Keratinocyte (primary cell): ENCODE results near the gene LTBP3. TPM values are rescaled to one million over a fixed set of nuclear protein-coding genes. Genes with fewer than 3 reads are reported as not detected.
A peak's percentile ranks its signal among the peaks of the same experiment; 100 is the strongest.

Source experiments
- DNase-seq: peaks from one replicate; pipeline ENCODE4 v3.0.0-alpha.2; 2011; ENCODE audit warnings: low read depth, missing footprints, low spot score
- FAIRE-seq: peaks from 2 replicates; lab custom pipeline; 2011; peaks lifted over from hg19 to GRCh38; lab: Jason Lieb, UNC
- H2AFZ ChIP-seq: 2 replicates; pipeline ENCODE4 v1.6.0; 2012; ENCODE audit warnings: low read length, control low read depth, inconsistent platforms; ENCODE audit not compliant: control insufficient read depth
- H3K27ac ChIP-seq: 2 replicates; pipeline ENCODE4 v1.5.1; 2011; ENCODE audit warnings: low read length; ENCODE audit not compliant: control insufficient read depth, insufficient read depth
- H3K27me3 ChIP-seq: 3 replicates; pipeline ENCODE4 v1.6.0; 2011; ENCODE audit warnings: low read length; ENCODE audit not compliant: control insufficient read depth, insufficient read depth; ENCODE audit errors: extremely low read depth
- H3K36me3 ChIP-seq, 2 experiments: 2 replicates in 1 of 2; 3 replicates in 1 of 2; pipeline ENCODE4 v1.5.1; 2011; ENCODE audit warnings: low read length in 2 of 2, mild to moderate bottlenecking in 1 of 2; ENCODE audit not compliant: control insufficient read depth in 2 of 2, insufficient read depth in 2 of 2; ENCODE audit errors: extremely low read depth in 1 of 2
- H3K4me1 ChIP-seq: 3 replicates; pipeline ENCODE4 v1.5.1; 2011; ENCODE audit warnings: low read length; ENCODE audit not compliant: control insufficient read depth, insufficient read depth; ENCODE audit errors: extremely low read depth
- H3K4me2 ChIP-seq: 3 replicates; pipeline ENCODE4 v1.6.0; 2011; ENCODE audit warnings: low read depth, low read length; ENCODE audit not compliant: control insufficient read depth, insufficient read depth; ENCODE audit errors: extremely low read depth
- H3K4me3 ChIP-seq, 3 experiments: fragments of 200-600 bp in 1 of 3; sonication (generic) in 1 of 3; 2 replicates in 2 of 3; 3 replicates in 1 of 3; pipeline ENCODE4 v1.5.1; 2011 to 2016; ENCODE audit warnings: low read length in 3 of 3, mild to moderate bottlenecking in 3 of 3, control low read depth in 2 of 3, inconsistent platforms in 1 of 3, low read depth in 1 of 3, mixed read lengths in 1 of 3, mixed run types in 1 of 3, moderate library complexity in 1 of 3; ENCODE audit not compliant: control insufficient read depth in 2 of 3, insufficient read depth in 2 of 3; ENCODE audit errors: extremely low read depth in 1 of 3
- H3K79me2 ChIP-seq: 2 replicates; pipeline ENCODE4 v1.6.0; 2012; ENCODE audit warnings: low read length; ENCODE audit not compliant: control insufficient read depth, insufficient read depth
- H3K9ac ChIP-seq: 3 replicates; pipeline ENCODE4 v1.6.0; 2011; ENCODE audit warnings: low read length; ENCODE audit not compliant: control insufficient read depth, insufficient read depth; ENCODE audit errors: extremely low read depth
- H3K9me1 ChIP-seq: 3 replicates; pipeline ENCODE4 v1.6.0; 2011; ENCODE audit warnings: low read length; ENCODE audit not compliant: control insufficient read depth, insufficient read depth; ENCODE audit errors: extremely low read depth
- H3K9me3 ChIP-seq: 2 replicates; pipeline ENCODE4 v1.5.1; 2012; ENCODE audit warnings: low read depth, low read length; ENCODE audit not compliant: control insufficient read depth
- H4K20me1 ChIP-seq: 3 replicates; pipeline ENCODE4 v1.6.0; 2011; ENCODE audit warnings: low read length; ENCODE audit not compliant: control insufficient read depth, insufficient read depth; ENCODE audit errors: extremely low read depth
- CTCF ChIP-seq, 3 experiments: IDR thresholded peaks in 1 of 3; conservative IDR thresholded peaks in 1 of 3; optimal IDR thresholded peaks in 1 of 3; 2 replicates in 2 of 3; 3 replicates in 1 of 3; pipeline versions ENCODE3 to v1.5.1; 2011; ENCODE audit warnings: low read length in 3 of 3, mild to moderate bottlenecking in 3 of 3, moderate library complexity in 2 of 3, control low read depth in 1 of 3, inconsistent platforms in 1 of 3; ENCODE audit not compliant: insufficient read depth in 2 of 3; ENCODE audit errors: extremely low read depth in 1 of 3
- EZH2 ChIP-seq: IDR thresholded peaks from one replicate; pipeline ENCODE4 v1.6.1; 2012; ENCODE audit warnings: inconsistent platforms, mild to moderate bottlenecking, low read length, moderate library complexity
- dilution Hi-C: fragments of 300-500 bp; cut with MboI; formaldehyde crosslinking; loops from one replicate; pipeline ENCODE4 v1.7.0; 2020; ENCODE audit warnings: low sequenced_read_pairs; ENCODE audit not compliant: extremely low pct_ligation_motif_present
- polyA plus RNA-seq, 5 experiments: library from polyadenylated mRNA; depleted of rRNA in 3 of 5; stranded (reverse) in 3 of 5; stranded (forward) in 1 of 5; unstranded in 1 of 5; fragments of >200 nt; gene quantifications; 1 replicate in 1 of 5; 2 replicates in 3 of 5; 3 replicates in 1 of 5; pipeline versions ENCODE4 v1.2.1 to v1.2.3, GENCODE V29; 2011 to 2012; ENCODE audit warnings: missing spikeins in 2 of 5, low read depth in 1 of 5, low replicate concordance in 1 of 5

LTBP3 gene
- polyA plus RNA-seq, 1 donor (not counting 4 experiments of a cell fraction or from before 2014, with no cell fraction given) = 9.1 TPM

DNA sequence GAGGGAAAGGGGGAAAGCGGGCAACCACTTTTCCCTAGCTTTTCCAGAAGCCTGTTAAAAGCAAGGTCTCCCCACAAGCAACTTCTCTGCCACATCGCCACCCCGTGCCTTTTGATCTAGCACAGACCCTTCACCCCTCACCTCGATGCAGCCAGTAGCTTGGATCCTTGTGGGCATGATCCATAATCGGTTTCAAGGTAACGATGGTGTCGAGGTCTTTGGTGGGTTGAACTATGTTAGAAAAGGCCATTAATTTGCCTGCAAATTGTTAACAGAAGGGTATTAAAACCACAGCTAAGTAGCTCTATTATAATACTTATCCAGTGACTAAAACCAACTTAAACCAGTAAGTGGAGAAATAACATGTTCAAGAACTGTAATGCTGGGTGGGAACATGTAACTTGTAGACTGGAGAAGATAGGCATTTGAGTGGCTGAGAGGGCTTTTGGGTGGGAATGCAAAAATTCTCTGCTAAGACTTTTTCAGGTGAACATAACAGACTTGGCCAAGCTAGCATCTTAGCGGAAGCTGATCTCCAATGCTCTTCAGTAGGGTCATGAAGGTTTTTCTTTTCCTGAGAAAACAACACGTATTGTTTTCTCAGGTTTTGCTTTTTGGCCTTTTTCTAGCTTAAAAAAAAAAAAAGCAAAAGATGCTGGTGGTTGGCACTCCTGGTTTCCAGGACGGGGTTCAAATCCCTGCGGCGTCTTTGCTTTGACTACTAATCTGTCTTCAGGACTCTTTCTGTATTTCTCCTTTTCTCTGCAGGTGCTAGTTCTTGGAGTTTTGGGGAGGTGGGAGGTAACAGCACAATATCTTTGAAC, 52.5 kb downstream of the LTBP3 start:
- Histone ChIP-seq H3K4me1 (peaks cover 14% of the 10 kb centered on the region), H3K27ac (peak overlapping the region; percentile 100), H3K9me1 (no peaks in the 10 kb centered on the region), H2AFZ (no peak overlapping the region), H3K4me2 (peak overlapping the region; percentile 100), H3K9me3 (no peaks in the 10 kb centered on the region), H3K79me2 (peaks cover 45% of the 10 kb centered on the region), H4K20me1 (peaks cover 33% of the 10 kb centered on the region), H3K27me3 (no peaks in the 10 kb centered on the region), H3K9ac (peak overlapping the region; percentile 98), H3K36me3 (peaks cover 3 to 41% of the 10 kb centered on the region in 2 experiments), H3K4me3 (peak overlapping the region; percentile 2 to 99 (median 94))
- FAIRE-seq = no peak
- dilution Hi-C loops = no loop called here
- DNase-seq = no peak
- TF ChIP-seq EZH2 = no peak

DNA sequence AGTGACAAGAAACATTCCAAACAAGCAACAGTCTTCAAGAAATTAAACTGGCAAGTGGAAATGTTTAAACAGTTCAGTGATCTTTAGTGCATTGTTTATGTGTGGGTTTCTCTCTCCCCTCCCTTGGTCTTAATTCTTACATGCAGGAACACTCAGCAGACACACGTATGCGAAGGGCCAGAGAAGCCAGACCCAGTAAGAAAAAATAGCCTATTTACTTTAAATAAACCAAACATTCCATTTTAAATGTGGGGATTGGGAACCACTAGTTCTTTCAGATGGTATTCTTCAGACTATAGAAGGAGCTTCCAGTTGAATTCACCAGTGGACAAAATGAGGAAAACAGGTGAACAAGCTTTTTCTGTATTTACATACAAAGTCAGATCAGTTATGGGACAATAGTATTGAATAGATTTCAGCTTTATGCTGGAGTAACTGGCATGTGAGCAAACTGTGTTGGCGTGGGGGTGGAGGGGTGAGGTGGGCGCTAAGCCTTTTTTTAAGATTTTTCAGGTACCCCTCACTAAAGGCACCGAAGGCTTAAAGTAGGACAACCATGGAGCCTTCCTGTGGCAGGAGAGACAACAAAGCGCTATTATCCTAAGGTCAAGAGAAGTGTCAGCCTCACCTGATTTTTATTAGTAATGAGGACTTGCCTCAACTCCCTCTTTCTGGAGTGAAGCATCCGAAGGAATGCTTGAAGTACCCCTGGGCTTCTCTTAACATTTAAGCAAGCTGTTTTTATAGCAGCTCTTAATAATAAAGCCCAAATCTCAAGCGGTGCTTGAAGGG, 53.3 kb downstream of the LTBP3 start:
- H3K79me2 ChIP-seq = peaks cover 53% of the 10 kb centered on the region
- H3K27ac ChIP-seq = peak overlapping the region; percentile 100
- H4K20me1 ChIP-seq = peaks cover 42% of the 10 kb centered on the region
- TF ChIP-seq CTCF (optimal IDR thresholded peaks at IDR 0.05 in 1 of 3, IDR thresholded peaks at IDR 0.05 in 1 of 3, conservative IDR thresholded peaks at IDR 0.05 in 1 of 3; ENCODE audit: extremely low read depth in 1 of 3, insufficient read depth in 2 of 3, low read length in 3 of 3) = no peak
- no peak for TF ChIP-seq EZH2
- DNase-seq (no peak), FAIRE-seq (no peak)
- H3K9me3 ChIP-seq = no peaks in the 10 kb centered on the region
- peak overlapping the region; percentile 100 for H3K4me2 ChIP-seq
- no peak overlapping the region for H2AFZ ChIP-seq
- H3K27me3 ChIP-seq = no peaks in the 10 kb centered on the region
- peak overlapping the region; percentile 98 for H3K9ac ChIP-seq
- peaks cover 6 to 46% of the 10 kb centered on the region in 2 experiments for H3K36me3 ChIP-seq
- peak overlapping the region; percentile 48 to 99 (median 94) for H3K4me3 ChIP-seq
- dilution Hi-C loops = no loop called here
- H3K9me1 ChIP-seq = no peaks in the 10 kb centered on the region
- H3K4me1 ChIP-seq = peaks cover 14% of the 10 kb centered on the region
